GM12873 (cell line): Measurements from ENCODE around the gene RARA.

ENCODE experiments used
- CTCF ChIP-seq: IDR thresholded peaks from 2 replicates; pipeline ENCODE4 v1.5.1; 2012; ENCODE audit warnings: low read depth, mild to moderate bottlenecking, moderate library complexity, low read length, control low read depth; ENCODE audit not compliant: insufficient read depth; ENCODE audit errors: missing control alignments

Gene RARA

GRCh38 chr17:40348136-40348504 is 39.1 kb downstream of the RARA start:
- no peak for TF ChIP-seq CTCF

- no peak for TF ChIP-seq CTCF
Measured at GRCh38 chr17:40348562-40349476, 39.8 kb downstream of the RARA start.

GRCh38 chr17:40349477-40349894 is 40.5 kb downstream of the RARA start:
- no peak for TF ChIP-seq CTCF

- TF ChIP-seq CTCF: no peak
Measured at GRCh38 chr17:40349895-40350688, 41.1 kb downstream of the RARA start.

GRCh38 chr17:40350689-40351358 is 41.8 kb downstream of the RARA start:
- TF ChIP-seq CTCF: no peak

GRCh38 chr17:40351359-40352236 is 42.6 kb downstream of the RARA start:
- no peak for TF ChIP-seq CTCF
